ENCODE measurements around the gene FAM98C.

FAM98C gene

GRCh38 chr19:38427035-38427677, 24.3 kb downstream of the FAM98C start:
- DNase-seq (ENCODE audit: low read depth) = peak; percentile 46

DNA sequence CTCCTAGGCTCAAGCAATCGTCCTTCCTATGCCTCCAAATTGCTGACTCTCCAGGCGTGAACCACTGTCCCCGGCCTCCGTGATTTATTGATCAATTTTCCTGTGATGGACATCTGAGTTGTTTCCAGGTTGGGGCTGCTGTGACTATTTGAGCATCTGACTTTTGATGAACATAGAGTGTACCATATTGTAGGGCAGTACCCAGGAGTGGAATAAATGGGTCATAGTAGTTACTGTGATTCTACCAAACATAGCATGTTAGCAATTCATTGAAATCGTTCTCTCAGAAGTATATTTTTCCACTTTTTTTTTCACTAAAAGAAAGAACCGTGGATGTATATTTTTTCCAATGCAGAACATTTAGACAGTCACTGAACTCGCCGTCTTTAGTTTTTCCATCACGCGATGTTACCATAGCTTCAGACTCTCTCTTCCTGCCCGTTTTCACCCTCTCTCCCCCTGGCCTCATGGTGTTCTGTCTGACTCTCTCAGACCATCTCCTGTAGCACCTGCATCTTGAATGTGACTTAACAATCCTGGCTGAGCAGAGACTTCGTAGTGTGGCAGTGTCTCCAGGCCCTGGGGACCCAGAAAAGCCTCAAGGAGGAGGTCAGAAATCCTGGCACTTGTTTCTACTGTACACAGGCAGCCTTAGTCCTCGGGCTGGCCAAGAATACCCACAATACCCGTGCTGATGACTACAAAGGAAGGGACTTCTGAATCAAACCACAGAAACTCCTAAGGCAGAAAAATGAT, 26.3 kb downstream of the FAM98C start:
- peak; percentile 25 for DNase-seq (ENCODE audit: low read depth)

DNA sequence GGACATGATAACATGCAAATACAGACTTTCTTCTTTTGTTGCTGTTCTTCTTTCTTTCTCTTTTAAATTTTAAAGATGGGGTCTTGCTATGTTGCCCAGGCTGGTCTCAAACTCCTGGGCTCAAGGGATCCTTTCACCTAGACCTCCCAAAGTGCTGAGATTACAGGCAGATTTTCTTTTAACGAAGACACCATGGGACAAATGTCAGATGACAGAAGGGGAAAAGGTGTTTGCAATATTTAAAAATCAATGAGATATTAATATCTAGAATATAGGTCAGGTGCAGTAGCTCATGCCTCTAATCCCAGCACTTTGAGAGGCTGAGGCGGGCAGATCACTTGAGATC, 26.9 kb downstream of the FAM98C start:
- DNase-seq (ENCODE audit: low read depth) = no peak

DNA sequence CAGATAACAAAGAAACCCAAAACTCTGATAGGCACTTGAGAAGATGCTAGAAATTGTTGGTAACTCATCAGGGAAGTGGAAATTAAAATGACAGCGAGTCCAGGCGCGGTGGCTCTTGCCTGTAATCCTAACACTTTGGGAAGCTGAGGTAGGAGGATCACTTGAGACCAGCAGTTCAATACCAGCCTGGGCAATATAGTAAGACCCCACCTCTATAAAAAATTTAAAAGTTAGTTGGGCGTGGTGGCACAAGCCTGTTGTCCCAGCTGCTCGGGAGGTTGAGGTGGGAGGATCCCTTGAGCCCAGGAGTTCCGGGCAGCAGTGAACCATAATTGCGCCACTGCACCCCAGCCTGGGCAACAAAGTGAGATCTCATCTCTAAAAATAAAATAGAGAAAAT, 28.0 kb downstream of the FAM98C start:
- no peak for DNase-seq (ENCODE audit: low read depth)

GRCh38 chr19:38433268-38433733, 30.4 kb downstream of the FAM98C start, which contains the start of gene RYR1:
RYR1 (plus strand) TSS chr19:38433691; CDS start chr19:38433830, 139 bp downstream.
- peak; percentile 31 for DNase-seq (ENCODE audit: low read depth)

DNA sequence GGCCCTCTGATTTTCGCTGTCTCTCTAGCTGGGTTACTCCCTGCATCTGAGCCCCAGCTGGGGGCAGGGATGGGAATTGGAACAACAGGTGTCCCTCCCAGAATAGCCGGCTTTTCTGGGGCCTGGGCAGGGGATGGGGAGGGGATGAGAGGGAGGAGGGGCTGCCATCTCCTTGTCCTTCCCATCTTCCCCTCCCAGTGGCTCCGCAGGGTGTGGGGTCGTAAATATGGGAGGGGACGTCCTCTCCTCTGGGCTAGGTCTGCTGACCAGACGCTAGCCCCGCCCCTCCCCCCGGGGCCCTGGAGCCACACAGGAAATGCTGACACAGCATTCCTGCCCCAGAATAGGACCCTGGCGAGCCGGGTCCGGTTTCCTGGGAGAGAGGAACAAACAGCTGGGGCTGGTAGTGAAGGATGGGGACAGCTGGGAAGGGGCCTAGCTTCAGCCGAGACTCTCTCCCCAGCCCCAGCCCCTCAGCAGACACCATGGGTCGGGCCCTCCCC, 31.7 kb downstream of the FAM98C start:
- no peak for DNase-seq (ENCODE audit: low read depth)

DNA sequence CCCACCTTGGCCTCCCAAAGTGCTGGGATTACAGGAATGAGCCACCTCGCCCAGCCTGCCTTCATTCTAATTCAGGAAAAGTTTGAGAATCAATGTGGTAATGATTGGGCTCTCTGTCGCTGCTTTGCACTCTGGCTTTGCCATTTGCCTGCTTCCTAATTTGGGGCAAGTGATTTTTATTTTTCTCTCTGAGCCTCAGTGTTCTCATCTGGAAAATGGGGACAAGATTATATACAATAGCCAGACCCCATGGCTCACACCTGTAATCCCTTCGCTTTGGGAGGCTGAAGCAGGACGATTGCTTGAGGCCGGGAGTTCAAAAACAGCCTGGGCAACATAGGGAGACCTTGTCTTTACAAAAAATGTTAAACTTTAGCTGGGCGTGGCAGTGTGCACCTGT, 34.4 kb downstream of the FAM98C start:
- no peak for DNase-seq (ENCODE audit: low read depth)

GRCh38 chr19:38437917-38438316, 35.0 kb downstream of the FAM98C start:
- DNase-seq (ENCODE audit: low read depth) = no peak

GRCh38 chr19:38440592-38440991, 37.7 kb downstream of the FAM98C start:
- no peak for DNase-seq (ENCODE audit: low read depth)

- DNase-seq (ENCODE audit: low read depth) = no peak
Measured at GRCh38 chr19:38441657-38442348, 38.9 kb downstream of the FAM98C start.

DNA sequence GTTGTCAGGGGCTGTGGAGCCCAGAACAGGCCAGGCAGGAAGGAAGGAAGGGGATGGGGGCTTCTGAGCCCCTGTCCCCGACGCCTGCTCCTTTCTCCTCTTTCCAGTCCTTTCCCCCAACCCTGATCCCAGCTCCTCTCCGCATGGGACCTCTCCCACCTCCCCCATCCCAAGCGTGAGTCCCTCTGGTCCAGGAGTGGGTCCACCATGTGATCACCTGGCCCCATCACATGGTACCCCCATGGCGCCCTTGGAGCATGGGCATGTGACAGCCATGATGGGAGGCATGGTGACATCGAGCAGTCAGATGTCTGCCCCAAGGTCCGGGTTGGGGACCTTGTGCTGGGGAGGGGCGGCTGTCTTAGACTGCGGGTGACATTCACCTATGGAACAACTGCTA, 39.8 kb downstream of the FAM98C start:
- DNase-seq (ENCODE audit: low read depth) = no peak

- no peak for DNase-seq (ENCODE audit: low read depth)
Measured at GRCh38 chr19:38443458-38443999, 40.6 kb downstream of the FAM98C start.

DNA sequence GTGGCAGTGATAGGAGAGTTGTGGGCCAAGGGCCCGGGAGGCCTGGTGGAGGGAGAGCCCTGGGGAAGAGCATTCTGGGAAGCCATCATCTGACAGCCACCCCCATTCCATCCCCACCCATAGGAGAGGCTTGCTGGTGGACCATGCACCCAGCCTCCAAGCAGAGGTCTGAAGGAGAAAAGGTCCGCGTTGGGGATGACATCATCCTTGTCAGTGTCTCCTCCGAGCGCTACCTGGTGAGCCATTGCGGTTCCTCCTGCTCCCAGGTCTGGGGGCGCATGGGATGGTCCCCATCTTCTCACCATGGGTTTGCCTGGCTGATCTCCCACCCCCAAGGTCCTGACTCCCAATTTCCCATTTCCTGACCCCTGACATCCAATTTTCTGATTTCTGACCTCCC, 41.1 kb downstream of the FAM98C start:
- no peak for DNase-seq (ENCODE audit: low read depth)

GRCh38 chr19:38445362-38445761, 42.5 kb downstream of the FAM98C start:
- DNase-seq (ENCODE audit: low read depth) = no peak

- DNase-seq (ENCODE audit: low read depth) = no peak
Measured at GRCh38 chr19:38448225-38448624, 45.3 kb downstream of the FAM98C start.

DNA sequence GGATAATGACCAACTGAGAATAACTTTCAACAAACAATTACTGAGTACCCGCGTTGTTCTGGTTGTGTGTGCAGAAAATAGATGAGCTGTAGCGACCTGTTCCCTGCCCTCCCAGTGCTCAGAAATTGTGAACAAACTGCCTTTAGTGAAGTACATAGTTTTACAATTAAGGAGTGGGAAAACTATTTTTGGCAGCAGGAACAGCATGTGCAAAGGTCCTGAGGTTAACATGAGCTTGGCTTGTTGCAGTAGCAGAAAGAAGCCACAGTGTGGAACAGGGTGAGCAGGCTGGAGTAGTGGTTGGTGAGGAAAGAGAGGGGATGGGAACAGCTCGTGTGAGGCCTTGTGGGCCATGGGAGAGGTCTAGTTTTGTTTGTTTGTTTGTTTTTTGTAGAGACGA, 46.6 kb downstream of the FAM98C start:
- no peak for DNase-seq (ENCODE audit: low read depth)

DNA sequence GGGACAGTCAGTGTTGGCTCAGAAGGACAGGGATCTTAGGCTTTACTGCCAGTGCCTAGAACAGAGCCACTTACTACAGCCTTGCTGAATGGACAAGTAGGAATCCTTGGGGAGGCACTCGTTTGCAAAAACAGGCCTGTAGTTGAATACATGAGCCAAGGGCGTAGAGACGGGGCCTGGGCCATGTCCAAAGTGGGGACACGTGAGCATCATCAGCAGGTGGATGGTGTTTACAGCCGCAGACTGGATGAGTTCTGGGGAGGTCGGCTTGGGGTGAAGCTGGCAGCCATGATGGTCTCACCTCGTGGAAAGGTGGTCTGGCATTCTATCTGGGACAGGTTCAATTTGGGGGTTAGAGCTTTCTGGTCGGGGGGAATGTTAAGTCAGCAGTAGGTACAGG, 48.1 kb downstream of the FAM98C start:
- no peak for DNase-seq (ENCODE audit: low read depth)

GRCh38 chr19:38451629-38452028, 48.7 kb downstream of the FAM98C start:
- DNase-seq (ENCODE audit: low read depth) = no peak

- no peak for DNase-seq (ENCODE audit: low read depth)
Measured at GRCh38 chr19:38452430-38453366, 49.8 kb downstream of the FAM98C start.

DNA sequence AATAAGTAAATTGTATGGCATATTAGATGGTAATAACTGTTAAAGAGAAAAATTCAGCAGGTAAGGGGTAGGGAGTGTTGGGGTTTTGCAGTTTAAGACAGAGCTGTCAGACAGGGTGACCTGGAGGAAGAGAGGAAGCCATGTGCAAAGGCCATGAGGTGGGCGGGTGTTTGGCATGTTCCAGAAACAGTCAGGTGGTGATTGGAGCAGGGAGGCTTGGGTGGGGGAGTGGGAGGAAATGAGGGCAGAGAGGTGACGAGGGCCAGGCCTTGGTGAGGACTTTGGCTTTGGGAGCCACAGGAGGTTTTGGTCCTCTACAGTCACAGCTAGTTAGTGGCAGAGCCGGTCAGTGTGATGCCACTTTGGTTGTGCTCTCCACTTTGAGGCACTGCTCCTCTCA, 50.7 kb downstream of the FAM98C start:
- no peak for DNase-seq (ENCODE audit: low read depth)

DNA sequence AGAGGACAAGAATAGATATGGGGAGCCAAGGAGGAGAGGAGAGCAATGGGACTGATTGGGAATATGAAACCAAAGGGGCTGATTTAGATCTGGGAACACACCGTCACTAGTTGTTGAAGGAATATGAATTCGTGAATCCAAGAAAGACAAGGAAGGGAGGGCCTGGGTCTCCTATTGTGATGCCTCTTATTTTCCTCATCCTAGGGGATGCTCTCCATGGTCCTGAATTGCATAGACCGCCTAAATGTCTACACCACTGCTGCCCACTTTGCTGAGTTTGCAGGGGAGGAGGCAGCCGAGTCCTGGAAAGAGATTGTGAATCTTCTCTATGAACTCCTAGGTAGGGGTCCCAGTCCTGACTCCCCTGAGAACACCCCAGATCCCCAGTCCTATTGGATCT, 52.1 kb downstream of the FAM98C start:
- DNase-seq (ENCODE audit: low read depth) = no peak

- DNase-seq (ENCODE audit: low read depth) = no peak
Measured at GRCh38 chr19:38457202-38457601, 54.3 kb downstream of the FAM98C start.
